Activated CD4-positive, CD25-positive, alpha-beta regulatory T cell treated with anti-CD3 and anti-CD28 coated beads, Interleukin-2, amount 50 U/mL, for 72 hours (primary cell): ENCODE results near the gene DOLK.

Experiments
- DNase-seq: peaks from one replicate; pipeline ENCODE4 v3.0.0; 2021

Gene DOLK

DNA sequence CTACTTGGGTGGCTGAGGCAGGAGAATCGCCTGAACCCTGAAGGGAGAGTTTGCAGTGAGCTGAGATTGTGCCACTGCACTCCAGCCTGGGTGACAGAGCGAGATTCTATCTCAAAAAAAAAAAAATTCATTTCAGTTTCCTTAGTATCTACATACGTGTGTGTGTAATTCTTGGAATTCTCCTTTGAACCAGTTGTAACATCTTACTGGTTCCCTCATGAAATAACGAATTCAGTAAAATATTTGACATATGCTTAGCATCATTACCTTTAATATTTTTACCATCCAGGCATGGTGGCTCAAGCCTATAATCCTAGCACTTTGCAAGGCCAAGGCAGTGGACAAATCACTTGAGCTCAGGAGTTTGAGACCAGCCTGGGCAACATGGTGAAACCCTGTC lies 17.8 kb downstream of the DOLK start:
- DNase-seq, result no peak

DNA sequence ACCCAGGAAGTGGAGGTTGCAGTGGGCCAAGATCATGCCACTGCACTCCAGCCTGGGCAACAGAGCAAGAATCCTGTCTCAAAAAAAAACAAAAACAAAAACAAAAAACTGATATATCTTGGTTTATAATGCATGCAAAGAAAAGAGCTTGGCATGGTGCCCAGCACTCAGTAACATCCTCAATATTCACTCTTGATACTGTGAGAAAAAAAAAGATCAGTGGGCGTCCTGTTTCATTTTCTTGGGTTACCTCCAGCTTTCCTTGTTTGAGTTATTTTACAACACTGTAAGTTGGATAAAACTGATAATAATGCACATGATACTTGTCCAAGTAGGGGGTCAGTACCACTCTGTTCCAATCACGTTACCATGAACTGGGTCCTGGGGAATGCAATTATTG lies 18.8 kb downstream of the DOLK start:
- no peak for DNase-seq

DNA sequence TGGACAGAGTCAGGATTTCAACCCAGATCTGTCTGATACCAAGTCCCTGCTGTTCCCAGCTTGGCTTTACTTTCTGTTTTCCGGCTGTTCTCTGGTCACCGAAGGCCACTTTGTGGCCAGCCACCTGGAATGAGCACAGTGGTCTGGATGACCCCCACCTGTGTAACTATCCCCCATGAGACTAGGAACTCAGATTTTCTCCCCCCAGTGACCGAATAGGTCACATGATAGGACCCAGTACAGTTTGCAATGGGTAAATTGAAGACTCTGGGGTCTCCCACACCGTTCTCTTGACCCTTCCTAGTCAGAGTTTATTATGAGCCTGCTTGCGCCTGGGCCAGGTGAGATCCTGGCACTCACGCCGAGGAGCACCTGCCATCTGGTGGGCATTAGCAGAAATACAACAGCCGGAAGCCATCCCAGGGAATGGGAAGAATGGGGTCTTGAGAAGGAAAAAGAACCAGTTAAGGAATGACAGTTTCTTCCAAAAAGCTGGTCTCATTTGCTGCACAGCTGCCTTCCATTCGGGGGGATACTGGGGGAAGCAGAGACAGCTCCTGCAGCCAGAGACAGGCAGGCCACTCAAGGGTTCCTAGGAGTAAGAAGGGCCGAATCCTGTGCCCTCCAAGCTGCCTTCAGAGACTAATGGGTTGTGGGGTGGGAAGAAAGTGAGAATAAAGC lies 19.5 kb downstream of the DOLK start:
- DNase-seq, result peak; percentile 50

DNA sequence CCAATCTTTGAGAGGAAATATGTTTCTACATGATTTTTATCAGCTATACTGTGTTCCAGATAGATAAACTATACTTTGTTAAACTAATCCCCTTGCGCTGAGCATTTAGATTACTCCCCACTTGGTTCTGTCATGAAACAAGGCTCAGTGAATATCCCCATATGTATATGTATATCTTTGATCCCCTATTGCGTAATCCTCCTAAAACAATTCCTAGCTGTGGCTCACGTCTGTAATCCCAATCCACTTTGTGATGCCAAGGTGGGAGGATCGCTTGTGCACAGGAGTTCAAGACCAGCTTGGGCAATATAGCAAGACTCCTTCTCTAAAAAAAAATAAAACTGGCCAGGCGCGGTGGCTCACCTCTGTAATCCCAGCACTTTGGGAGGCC lies 23.9 kb downstream of the DOLK start:
- no peak for DNase-seq

DNA sequence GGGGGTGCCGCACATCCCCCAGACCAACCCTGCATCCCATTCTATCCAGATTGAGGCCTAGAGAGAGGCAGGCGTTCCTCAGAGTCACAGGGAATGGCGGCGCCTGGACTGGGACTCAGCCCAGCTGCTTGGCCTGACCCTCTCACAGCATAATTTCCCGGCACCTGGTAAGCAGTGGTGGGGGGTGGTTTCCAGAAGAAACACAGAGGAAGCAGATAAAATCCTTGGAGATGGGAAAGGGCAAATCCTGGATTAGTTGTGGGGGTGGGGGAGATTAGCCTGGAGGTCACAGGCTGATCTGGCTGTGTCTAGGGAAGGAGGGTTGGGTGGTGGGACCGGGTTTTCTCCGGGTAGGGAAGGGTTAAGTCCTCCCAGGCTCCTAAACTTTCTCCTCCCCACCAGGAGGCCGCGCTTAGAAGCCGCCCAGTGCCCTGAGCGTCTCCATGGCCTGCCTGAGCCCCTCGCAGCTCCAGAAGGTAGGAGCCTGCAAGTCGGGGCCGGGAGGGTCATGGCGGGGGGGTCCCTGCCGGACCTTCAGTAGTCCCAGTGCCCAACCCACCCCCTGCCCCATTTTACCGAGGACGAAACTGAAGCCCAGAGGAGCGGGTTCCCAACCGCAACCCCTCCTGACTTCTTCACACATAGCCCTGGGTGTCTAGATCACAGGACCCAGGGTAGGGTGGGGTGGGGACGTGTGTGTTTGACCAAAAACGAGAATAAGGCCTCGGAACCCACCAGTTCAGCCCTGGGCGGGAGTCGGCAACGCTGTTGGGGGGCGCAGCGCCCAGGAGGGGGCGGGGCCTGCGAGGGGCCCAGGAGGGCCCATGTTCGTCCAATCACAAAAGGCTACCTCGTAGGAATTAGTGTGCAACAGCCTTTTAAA lies 25.3 kb downstream of the DOLK start:
- DNase-seq, result no peak

DNA sequence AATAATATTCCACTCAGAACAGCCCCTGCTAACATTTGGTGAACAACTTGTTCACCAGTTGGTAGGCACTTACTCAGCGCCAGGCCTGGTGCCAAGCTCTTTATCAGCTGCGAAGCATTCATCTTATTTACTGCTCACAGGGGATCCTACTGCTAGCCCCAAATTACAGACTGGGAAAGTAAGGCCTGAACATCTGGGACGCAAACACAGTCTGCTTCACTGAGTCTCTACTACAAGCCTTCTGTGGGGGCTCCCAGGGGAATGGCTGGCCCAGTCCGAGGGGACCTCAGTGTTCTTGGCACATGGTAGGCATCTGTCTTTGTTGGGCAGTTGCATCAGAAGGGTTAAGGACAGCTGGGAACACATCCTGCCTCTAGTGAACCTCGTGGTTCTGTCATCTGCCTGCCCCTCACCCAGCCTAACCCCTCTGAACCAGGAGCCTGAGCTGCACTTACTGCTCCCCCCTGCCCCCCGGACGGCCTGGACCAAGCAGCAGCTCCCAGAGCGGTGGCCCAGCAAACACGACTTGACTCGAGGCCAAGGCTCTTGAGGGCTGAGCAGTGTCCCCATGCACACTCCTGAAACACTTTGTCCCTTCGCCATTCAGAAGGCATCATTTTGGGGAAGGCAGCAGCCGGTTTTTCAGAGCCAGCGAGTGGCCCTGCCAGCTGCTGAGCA lies 26.9 kb downstream of the DOLK start, which contains the start of gene PHYHD1:
TSS of gene PHYHD1 (plus strand) at position 602 of the 678 bp plus-strand sequence. CDS start 1,342 bp downstream, outside the sequence.
- no peak for DNase-seq

DNA sequence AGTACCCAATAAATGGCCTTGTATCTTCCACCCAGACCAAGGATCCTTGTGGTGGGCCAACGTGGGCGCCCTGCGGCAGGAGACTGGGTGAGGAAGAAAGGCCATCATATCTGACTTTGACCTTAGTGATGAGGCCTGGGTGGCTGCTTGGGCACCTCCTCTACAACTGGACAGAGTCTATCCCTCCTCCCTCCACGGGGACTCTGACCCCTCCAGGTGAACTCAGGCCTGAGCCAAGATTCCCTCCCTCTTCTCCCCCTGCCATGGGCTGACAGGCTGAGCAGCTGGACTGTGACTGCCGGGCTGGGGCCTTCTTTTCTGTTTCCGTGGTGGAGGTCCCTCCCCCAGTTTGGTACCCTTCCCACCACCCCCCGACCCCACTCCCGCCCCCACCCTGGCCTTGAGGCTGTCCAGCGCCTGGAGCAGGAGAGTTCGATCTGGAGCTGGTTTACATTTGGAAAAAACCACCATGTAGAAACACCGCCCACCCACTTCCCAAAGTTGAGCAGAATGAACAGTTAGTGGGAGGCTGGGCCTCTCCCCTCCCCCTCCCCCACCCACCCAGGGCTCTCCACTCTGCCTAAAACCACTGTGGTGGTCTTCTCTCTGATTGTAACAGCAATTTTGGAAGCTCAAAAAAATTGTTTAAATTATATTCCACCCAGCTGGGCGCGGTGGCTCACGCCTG lies 27.9 kb downstream of the DOLK start:
- DNase-seq, result no peak

DNA sequence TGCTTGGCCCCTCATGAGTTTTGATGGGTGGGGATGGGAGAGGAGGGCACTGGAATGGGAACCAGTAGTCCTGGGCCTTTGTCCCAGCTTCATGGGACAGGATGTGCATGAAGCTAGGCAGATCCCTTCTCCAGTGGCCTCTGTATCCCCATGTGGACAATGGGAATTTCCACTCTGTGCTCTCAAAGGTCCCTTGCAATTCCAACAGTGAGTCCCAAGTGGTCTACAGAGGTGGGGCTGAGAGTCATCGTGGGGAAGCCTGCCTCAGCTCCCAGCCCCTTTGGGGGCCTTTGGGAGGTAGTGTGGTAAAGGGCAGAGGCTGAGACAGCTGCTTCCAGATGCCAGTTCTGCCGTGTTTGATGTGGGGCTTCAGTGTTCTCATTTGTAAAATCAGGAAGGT lies 28.5 kb downstream of the DOLK start:
- DNase-seq, result no peak

DNA sequence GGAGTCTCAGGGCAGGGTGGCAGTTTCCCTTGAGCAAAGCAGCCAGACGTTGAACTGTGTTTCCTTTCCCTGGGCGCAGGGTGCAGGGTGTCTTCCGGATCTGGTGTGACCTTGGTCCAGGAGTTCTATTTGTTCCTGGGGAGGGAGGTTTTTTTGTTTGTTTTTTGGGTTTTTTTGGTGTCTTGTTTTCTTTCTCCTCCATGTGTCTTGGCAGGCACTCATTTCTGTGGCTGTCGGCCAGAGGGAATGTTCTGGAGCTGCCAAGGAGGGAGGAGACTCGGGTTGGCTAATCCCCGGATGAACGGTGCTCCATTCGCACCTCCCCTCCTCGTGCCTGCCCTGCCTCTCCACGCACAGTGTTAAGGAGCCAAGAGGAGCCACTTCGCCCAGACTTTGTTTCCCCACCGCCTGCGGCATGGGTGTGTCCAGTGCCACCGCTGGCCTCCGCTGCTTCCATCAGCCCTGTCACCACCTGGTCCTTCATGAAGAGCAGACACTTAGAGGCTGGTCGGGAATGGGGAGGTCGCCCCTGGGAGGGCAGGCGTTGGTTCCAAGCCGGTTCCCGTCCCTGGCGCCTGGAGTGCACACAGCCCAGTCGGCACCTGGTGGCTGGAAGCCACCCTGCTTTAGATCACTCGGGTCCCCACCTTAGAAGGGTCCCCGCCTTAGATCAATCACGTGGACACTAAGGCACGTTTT lies 30.1 kb downstream of the DOLK start:
- no peak for DNase-seq

DNA sequence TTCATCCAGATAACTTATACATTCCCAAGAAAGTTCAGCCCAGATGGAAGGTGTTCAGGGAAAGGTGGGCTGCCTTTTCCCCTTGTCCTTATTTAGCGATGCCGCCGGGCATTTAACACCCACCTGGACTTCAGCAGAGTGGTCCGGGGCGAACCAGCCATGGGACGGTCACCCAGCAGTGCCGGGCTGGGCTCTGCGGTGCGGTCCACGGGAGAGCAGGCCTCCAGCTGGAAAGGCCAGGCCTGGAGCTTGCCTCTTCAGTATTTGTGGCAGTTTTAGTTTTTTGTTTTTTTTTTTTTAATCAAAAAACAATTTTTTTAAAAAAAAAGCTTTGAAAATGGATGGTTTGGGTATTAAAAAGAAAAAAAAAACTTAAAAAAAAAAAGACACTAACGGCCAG lies 30.7 kb downstream of the DOLK start:
- DNase-seq, result no peak

DNA sequence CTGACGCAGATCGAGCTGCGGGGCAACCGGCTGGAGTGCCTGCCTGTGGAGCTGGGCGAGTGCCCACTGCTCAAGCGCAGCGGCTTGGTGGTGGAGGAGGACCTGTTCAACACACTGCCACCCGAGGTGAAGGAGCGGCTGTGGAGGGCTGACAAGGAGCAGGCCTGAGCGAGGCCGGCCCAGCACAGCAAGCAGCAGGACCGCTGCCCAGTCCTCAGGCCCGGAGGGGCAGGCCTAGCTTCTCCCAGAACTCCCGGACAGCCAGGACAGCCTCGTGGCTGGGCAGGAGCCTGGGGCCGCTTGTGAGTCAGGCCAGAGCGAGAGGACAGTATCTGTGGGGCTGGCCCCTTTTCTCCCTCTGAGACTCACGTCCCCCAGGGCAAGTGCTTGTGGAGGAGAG lies 31.2 kb downstream of the DOLK start:
- DNase-seq, result no peak

DNA sequence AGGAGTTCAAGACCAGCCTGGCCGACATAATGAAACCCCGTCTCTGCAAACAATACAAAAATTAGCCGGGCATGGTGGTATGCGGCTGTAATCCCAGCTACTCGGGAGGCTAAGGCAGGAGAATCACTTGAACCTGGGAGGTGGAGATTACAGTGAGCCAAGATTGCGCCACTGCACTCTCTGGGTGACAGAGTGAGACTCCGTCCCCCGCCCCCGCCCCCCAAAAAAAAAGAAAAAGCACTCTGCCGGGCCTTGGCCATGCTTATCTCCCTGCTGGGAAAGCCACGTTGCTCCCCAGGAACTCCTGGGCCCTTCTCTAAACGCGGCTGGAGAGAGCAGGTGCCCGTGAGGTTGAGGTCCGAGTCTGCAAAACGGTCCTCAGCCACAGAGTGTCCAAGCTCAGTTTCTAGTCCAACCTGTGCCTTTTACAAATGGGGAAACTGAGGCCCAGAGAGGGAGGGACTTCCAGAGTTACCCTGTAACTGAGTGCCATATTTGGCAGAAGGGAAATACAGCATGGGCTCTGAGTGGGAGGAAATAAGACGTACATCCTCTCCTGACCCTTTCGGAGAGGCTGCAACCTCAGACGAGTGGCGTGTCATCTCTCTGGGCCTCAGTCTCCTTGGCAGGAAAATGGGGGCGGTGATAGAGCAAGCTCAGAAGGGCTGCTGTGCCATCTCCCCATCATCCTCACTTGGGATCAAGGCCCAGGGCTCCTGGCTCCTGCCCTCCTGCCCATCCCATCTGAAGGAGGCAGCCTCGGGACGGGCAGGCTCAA lies 33.2 kb downstream of the DOLK start:
- DNase-seq, result no peak

DNA sequence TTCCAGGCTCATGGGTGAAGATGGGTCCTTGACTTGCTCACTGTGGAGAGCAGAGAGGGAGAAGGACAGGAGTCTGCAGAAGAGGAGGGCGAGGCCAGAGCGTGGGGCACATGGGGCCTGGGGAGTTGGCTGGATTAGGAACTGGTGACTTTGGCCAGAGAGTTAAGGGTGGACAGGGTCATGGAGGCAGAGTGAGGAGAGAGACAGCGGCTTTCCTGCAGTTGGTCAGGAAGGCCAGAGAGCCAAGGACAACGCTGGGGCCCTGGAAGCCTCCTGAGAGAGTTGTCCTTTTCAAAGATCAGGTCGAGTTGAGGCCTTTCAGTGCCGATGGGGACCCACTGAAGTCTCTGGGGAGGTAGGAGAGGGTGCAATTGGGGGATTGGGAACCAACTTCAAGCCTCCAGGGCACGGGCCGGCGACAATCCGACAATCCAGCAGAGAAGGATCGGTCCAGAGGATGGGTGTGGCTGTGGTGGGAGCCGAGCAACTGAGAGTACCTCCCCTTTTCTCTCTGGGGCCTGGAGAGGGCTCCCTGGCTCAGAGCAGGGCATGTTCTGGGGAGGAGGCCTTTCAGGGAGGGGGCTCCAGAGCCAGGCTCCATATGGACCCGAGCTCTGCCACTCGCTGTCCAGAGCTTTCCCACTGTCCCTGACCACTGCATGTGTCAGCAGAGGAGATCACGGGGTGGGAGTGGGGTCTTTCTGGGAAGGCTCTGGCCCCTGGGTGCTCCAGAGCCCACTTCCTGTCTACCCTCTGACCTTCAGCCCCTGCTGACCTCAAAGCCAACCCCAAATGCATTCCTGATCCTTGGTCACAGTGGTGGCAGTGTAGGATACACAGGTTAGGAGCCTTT lies 34.1 kb downstream of the DOLK start:
- no peak for DNase-seq

DNA sequence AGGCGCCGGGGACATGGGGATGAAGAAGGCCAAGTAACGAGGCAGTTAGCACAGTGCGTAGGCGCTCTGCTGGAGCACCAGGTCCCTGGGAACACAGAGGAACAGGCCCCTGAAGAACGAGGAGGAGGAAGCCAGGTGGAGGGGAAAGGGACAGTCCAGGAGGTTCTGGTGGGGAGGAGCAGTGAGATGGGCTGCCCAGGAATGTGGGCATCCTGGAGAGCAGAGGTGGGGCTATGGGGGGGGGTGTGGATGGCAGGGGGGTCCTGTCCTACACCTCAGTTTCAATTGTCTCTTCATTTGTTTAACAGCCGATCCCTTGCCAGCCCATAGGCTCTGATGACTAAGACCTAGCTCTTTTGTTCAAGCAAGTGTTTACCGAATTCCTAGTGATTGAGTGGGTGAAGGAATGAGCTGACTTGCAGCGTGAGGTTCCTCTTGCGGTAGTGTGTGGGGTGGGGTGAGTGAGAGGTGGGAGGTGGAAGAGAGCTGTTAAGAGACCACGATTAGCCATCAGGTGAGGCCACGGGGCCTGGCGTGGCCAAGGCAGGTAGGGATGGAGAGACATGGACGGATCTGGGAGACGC lies 35.0 kb downstream of the DOLK start:
- no peak for DNase-seq

DNA sequence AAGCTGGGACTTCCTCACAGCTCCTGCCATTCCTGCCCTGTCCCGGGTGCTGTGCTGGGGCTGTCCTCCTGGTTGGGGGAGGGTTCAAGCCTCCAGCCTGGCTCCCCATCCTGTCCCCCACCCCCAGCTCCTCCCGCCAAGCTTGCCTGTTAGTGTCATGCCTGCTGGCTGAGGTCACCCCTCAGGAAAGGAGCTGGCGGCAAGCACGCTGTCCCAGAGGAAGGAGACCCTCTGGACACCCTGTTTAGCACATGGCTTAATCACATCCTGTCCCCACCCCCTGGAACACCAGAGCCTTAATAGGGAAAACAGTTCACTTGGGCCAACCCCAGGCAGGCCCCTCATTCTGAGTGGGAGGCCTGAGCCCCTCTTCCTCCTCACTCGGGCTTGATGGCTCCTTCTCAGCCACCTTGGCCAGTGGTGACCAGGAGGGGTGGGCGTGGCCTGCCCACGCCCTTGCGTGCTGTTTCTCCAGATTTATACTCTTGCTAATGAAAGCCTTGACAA lies 35.8 kb downstream of the DOLK start:
- DNase-seq, result no peak

DNA sequence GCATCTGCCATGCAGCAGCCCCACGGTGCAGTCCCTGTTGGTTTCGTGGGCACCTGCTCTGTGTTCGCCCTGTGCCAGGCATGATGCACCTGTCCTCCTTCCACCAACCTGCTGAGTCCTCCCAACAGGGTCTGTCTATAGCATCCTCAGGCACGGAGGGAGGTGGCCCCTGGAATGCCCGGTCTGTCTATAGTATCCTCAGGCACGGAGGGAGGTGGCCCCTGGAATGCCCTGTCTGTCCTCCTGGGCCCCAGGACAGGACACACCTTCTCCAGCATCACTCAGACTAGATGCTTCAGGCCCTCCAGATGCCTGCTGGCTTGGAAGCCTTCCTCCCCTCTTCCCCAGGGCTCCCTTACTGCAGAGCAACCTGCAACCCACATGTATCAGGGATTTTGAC lies 36.5 kb downstream of the DOLK start:
- DNase-seq, result no peak

DNA sequence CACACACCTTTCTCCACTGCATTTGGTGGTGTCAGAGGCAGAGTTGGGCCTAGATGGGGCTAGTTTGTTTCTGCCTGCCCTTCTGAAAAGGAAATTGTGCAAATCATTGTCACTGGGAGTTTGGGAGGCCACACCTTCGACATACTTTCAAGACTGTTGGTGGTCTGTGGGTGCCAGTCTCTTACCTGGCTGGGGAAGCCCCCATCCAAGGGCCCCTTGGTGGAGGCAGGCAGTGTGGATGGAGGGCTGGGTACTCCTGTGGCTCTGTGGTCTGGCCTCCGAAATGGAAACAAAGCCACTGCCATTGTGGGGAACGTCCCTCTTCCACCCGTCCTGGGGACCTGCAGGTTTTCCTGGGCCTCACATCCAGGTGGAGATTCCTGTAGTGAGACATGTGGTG lies 37.5 kb downstream of the DOLK start:
- DNase-seq, result no peak

DNA sequence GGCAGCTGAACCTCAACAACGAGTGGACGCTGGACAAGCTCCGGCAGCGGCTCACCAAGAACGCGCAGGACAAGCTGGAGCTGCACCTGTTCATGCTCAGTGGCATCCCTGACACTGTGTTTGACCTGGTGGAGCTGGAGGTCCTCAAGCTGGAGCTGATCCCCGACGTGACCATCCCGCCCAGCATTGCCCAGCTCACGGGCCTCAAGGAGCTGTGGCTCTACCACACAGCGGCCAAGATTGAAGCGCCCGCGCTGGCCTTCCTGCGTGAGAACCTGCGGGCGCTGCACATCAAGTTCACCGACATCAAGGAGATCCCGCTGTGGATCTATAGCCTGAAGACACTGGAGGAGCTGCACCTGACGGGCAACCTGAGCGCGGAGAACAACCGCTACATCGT lies 39.0 kb downstream of the DOLK start:
- DNase-seq, result no peak

DNA sequence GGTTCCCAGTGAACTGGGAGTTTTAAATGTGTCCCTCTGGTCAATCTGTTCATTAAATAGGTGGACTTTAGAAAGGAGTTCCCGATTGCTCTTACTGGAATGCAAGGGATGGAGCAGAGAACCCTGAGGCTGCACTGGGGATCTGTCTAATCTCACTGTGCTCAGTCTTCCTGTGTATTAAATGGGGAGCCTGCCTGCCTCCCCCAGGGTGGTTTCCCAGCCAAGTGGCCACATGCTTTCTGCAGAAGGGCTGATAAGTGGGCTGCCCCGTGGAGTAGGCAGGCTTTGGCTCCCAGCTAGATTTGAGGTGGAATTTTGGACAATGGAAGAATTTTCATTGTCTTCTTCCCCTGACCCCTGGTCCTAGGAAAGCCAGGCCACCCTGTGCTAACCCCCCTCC lies 40.7 kb downstream of the DOLK start:
- DNase-seq, result no peak

DNA sequence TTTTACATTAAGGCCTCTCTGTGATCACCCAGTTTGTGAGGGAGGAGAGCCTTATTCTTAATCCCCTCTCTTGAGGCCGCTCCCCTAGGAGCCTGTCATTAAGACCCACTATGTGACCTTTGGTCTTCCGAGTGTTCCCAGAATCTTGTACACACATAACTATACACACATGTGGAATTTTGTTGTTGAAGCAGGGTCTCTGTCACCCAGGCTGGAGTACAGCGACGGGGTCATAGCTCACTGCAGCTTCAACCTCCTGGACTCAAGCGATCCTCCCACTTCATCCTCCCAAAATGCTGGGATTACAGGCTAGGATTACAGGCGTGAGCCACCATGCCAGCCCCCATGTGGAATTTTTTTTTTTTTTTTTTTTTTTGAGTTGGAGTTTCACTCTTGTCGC lies 41.4 kb downstream of the DOLK start:
- no peak for DNase-seq
